ENCODE data around the gene OR10A6. TPM values are rescaled to one million over a fixed set of nuclear protein-coding genes. Genes with fewer than 3 reads are reported as not detected.

Gene OR10A6
- total RNA-seq, 1 donor: under 0.01 TPM

DNA sequence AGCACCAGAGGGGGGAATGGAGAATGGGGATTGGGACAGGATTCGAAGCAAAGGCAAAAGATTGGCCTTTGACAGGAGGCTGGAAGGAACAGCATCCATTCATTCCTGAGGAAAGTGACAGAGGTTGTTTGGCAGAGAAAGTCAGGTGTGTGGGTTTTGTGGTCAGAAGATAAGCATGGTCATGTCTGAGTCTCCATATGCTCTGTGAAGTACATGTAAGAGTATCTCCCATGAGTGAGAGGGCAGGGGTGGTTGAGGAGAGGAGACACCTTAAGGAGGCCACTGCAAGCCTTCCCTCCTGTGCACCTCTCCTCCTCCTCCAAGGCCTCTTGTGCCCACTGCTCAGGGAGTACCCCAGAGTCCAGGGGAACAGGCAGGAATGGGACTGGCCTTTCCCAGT, 36.0 kb upstream of the OR10A6 start:
- DNase-seq (ENCODE audit: insufficient read length, low spot score, missing footprints): no peak
- no peaks in the 10 kb centered on the region for H4K20me1 ChIP-seq (ENCODE audit: insufficient read depth, low read length)
- no peaks in the 10 kb centered on the region for H3K27me3 ChIP-seq (ENCODE audit: insufficient read depth, low read length)
- H2AFZ ChIP-seq (ENCODE audit: low read length): no peak overlapping the region
- no peaks in the 10 kb centered on the region for H3K9me3 ChIP-seq (ENCODE audit: low read depth, low read length)
- H3K4me1 ChIP-seq (ENCODE audit: insufficient read depth, low read length): peaks cover 66% of the 10 kb centered on the region
- no peak overlapping the region for H3K4me2 ChIP-seq (ENCODE audit: insufficient read depth, low read length)
- TF ChIP-seq, protein P1, sequence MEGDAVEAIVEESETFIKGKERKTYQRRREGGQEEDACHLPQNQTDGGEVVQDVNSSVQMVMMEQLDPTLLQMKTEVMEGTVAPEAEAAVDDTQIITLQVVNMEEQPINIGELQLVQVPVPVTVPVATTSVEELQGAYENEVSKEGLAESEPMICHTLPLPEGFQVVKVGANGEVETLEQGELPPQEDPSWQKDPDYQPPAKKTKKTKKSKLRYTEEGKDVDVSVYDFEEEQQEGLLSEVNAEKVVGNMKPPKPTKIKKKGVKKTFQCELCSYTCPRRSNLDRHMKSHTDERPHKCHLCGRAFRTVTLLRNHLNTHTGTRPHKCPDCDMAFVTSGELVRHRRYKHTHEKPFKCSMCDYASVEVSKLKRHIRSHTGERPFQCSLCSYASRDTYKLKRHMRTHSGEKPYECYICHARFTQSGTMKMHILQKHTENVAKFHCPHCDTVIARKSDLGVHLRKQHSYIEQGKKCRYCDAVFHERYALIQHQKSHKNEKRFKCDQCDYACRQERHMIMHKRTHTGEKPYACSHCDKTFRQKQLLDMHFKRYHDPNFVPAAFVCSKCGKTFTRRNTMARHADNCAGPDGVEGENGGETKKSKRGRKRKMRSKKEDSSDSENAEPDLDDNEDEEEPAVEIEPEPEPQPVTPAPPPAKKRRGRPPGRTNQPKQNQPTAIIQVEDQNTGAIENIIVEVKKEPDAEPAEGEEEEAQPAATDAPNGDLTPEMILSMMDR (IDR thresholded peaks at IDR 0.05; ENCODE audit: extremely low read depth, low read depth, low read length): no peak
- no peaks in the 10 kb centered on the region for H3K36me3 ChIP-seq (ENCODE audit: insufficient read depth, low read length)
- H3K27ac ChIP-seq (ENCODE audit: low read depth, low read length): peak overlapping the region; percentile 97
- no peaks in the 10 kb centered on the region for H3K79me2 ChIP-seq (ENCODE audit: insufficient read depth, low read length)
- no peak overlapping the region for H3K4me3 ChIP-seq (ENCODE audit: insufficient read depth, low read length)

DNA sequence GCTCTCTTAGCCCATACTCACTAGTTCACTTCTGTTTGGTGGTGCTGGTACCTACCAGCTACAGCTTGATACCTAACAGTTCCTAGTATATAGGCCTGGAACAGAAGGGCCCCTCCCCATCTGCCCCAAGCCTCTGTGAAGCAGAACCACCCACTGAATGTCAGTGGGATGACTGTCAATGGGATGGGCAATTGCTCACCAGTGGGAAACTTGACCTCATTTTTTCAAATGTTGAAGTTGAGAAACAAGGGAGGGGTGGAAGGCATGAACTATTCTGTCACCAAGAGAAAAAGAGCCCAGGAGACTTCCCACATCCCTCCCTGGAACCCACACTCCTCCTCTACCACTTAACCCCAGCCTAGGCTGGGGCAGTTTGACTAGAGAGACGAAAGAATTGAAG, 34.3 kb upstream of the OR10A6 start, which contains the start of gene NLRP10:
Gene NLRP10 (minus strand): TSS at position 62 of the 400 bp plus-strand sequence. CDS start 1,952 bp downstream, outside the sequence.
- no peaks in the 10 kb centered on the region for H4K20me1 ChIP-seq (ENCODE audit: insufficient read depth, low read length)
- peak within 1 kb of the TSS; percentile 21 for H3K4me3 ChIP-seq (ENCODE audit: insufficient read depth, low read length)
- no peaks in the 10 kb centered on the region for H3K9me3 ChIP-seq (ENCODE audit: low read depth, low read length)
- H3K4me1 ChIP-seq (ENCODE audit: insufficient read depth, low read length): peaks cover 61% of the 10 kb centered on the region
- peak; percentile 90 for DNase-seq (ENCODE audit: insufficient read length, low spot score, missing footprints)
- H2AFZ ChIP-seq (ENCODE audit: low read length): peak within 1 kb of the TSS; percentile 26
- peak within 1 kb of the TSS; percentile 58 for H3K4me2 ChIP-seq (ENCODE audit: insufficient read depth, low read length)
- H3K27me3 ChIP-seq (ENCODE audit: insufficient read depth, low read length): no peaks in the 10 kb centered on the region
- TF ChIP-seq, protein P1 (IDR thresholded peaks at IDR 0.05; ENCODE audit: extremely low read depth, low read depth, low read length): no peak
- H3K36me3 ChIP-seq (ENCODE audit: insufficient read depth, low read length): no peaks in the 10 kb centered on the region
- H3K27ac ChIP-seq (ENCODE audit: low read depth, low read length): peak within 1 kb of the TSS; percentile 97
- no peaks in the 10 kb centered on the region for H3K79me2 ChIP-seq (ENCODE audit: insufficient read depth, low read length)

DNA sequence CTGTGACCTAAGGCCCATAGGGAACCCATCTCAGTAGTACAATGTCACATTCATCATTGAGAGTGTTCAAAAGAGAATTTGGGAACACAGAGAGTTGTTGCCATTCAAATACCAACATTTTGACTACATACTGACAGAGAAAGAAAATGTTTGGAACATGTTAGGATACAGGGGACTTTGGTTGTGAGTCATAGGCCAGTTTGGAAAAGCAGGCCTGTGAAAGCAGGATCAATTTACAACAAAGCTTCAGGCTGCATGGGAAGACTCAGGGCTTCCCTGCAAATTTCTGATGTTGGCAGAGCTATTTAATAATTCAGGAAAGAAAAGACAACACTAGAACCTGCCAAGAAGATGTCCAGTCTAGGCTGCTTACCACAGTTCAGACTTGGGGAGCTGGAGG, 33.8 kb upstream of the OR10A6 start:
- H3K4me2 ChIP-seq (ENCODE audit: insufficient read depth, low read length): peak overlapping the region; percentile 58
- TF ChIP-seq, protein P1 (IDR thresholded peaks at IDR 0.05; ENCODE audit: extremely low read depth, low read depth, low read length): no peak
- H3K27ac ChIP-seq (ENCODE audit: low read depth, low read length): peak overlapping the region; percentile 97
- H3K27me3 ChIP-seq (ENCODE audit: insufficient read depth, low read length): no peaks in the 10 kb centered on the region
- no peaks in the 10 kb centered on the region for H3K36me3 ChIP-seq (ENCODE audit: insufficient read depth, low read length)
- no peaks in the 10 kb centered on the region for H3K9me3 ChIP-seq (ENCODE audit: low read depth, low read length)
- H3K79me2 ChIP-seq (ENCODE audit: insufficient read depth, low read length): no peaks in the 10 kb centered on the region
- H4K20me1 ChIP-seq (ENCODE audit: insufficient read depth, low read length): no peaks in the 10 kb centered on the region
- peaks cover 57% of the 10 kb centered on the region for H3K4me1 ChIP-seq (ENCODE audit: insufficient read depth, low read length)
- peak; percentile 78 for DNase-seq (ENCODE audit: insufficient read length, low spot score, missing footprints)
- peak overlapping the region; percentile 21 for H3K4me3 ChIP-seq (ENCODE audit: insufficient read depth, low read length)
- H2AFZ ChIP-seq (ENCODE audit: low read length): peak overlapping the region; percentile 26

DNA sequence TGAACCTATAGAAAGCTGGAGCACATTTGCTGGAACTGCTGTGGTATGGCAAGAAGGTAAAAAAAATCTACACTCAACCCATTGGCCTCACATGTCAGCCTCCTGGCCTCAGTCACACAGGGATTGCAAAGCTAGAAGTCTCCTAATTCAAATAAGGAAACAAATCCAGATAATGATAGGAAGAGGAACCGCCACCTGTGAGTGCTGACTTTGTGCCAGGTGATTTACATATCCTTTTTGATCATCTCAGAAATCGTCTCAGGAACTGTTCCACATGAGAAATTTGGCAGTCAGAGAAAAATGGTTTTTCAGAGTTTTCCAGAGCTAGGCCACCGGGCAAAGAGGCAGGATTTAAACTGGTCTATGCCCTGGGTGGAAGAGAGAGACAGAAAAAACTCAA, 33.2 kb upstream of the OR10A6 start:
- Histone ChIP-seq H3K27ac (ENCODE audit: low read depth, low read length) (peak overlapping the region; percentile 97), H3K4me3 (ENCODE audit: insufficient read depth, low read length) (peak overlapping the region; percentile 14), H3K79me2 (ENCODE audit: insufficient read depth, low read length) (no peaks in the 10 kb centered on the region), H3K4me2 (ENCODE audit: insufficient read depth, low read length) (peak overlapping the region; percentile 58), H3K27me3 (ENCODE audit: insufficient read depth, low read length) (no peaks in the 10 kb centered on the region), H3K9me3 (ENCODE audit: low read depth, low read length) (no peaks in the 10 kb centered on the region), H3K4me1 (ENCODE audit: insufficient read depth, low read length) (peaks cover 52% of the 10 kb centered on the region), H2AFZ (ENCODE audit: low read length) (peak overlapping the region; percentile 26), H4K20me1 (ENCODE audit: insufficient read depth, low read length) (no peaks in the 10 kb centered on the region), H3K36me3 (ENCODE audit: insufficient read depth, low read length) (no peaks in the 10 kb centered on the region)
- TF ChIP-seq, protein P1 (IDR thresholded peaks at IDR 0.05; ENCODE audit: extremely low read depth, low read depth, low read length): no peak
- DNase-seq (ENCODE audit: insufficient read length, low spot score, missing footprints): no peak
